ENCODE measurements around the gene PTPN23. TPM values are rescaled to one million over a fixed set of nuclear protein-coding genes. Genes with fewer than 3 reads are reported as not detected.

The PTPN23 gene
- total and polyA plus RNA-seq, 2 of the 13 experiments (the other 11 are each of a cell fraction or from before 2014, with no cell fraction given) = 2.3 to 3.7 TPM

- TF ChIP-seq ZBTB43 (CRISPR knock-in tag; conservative IDR thresholded peaks at IDR 0.05) (no peak), SKIL (CRISPR knock-in tag; IDR thresholded peaks at IDR 0.05; ENCODE audit: borderline replicate concordance) (no peak), TBX2 (CRISPR knock-in tag; IDR thresholded peaks at IDR 0.05; ENCODE audit: borderline replicate concordance) (no peak), NFE2 (CRISPR knock-in tag; IDR thresholded peaks at IDR 0.05) (no peak), SYNCRIP (IDR thresholded peaks at IDR 0.05; ENCODE audit: insufficient read depth, low read depth, low read length) (no peak), SRSF1 (optimal IDR thresholded peaks at IDR 0.05; ENCODE audit: low read depth, low read length) (no peak), ZFX (CRISPR knock-in tag; IDR thresholded peaks at IDR 0.05; ENCODE audit: low read depth) (no peak), ZBTB38 (CRISPR knock-in tag; IDR thresholded peaks at IDR 0.05) (no peak), ZNF616 (CRISPR knock-in tag; IDR thresholded peaks at IDR 0.05; ENCODE audit: low read depth) (no peak), JUNB (CRISPR knock-in tag; IDR thresholded peaks at IDR 0.05; ENCODE audit: borderline replicate concordance) (no peak), KAT2B (IDR thresholded peaks at IDR 0.05; ENCODE audit: borderline replicate concordance, low read depth, low read length) (no peak), ZNF629 (CRISPR knock-in tag; conservative IDR thresholded peaks at IDR 0.05) (no peak), ZHX1 (CRISPR knock-in tag; IDR thresholded peaks at IDR 0.05; ENCODE audit: low read depth) (no peak), SRSF9 (IDR thresholded peaks at IDR 0.05; ENCODE audit: borderline replicate concordance, insufficient read depth, low read depth, low read length, poor library complexity, severe bottlenecking) (no peak), ZNF703 (CRISPR knock-in tag; IDR thresholded peaks at IDR 0.05; ENCODE audit: borderline replicate concordance) (no peak), ARID4A (CRISPR knock-in tag; IDR thresholded peaks at IDR 0.05; ENCODE audit: borderline replicate concordance) (peak; percentile 51; the same call in 1 of the 2 replicates)
These were observed 40.0 kb downstream of the PTPN23 start (continued) for GRCh38 chr3:47420511-47421484.

All from HepG2 (cell line).